RWPE1 (cell line): ENCODE measurements around the gene ATF7IP2.

ENCODE experiments used
- CTCF ChIA-PET: fragments of 350-600 bp; sonication (Branson Sonifier 250); formaldehyde crosslinking; extraction: SDS; loops from one replicate; lab custom pipeline; 2021; lab: Yijun Ruan, JAX
- POLR2A ChIA-PET: fragments of 400-600 bp; formaldehyde crosslinking; extraction: SDS; loops from one replicate; lab custom pipeline; 2020; ENCODE audit warnings: antibody characterized with exemption; ENCODE audit not compliant: low non-redundant PET; lab: Yijun Ruan, JAX
- DNase-seq: peaks from one replicate; pipeline ENCODE4 v3.0.0; 2012; ENCODE audit warnings: low spot score
- H3K27ac ChIP-seq: fragments of 450-650 bp; 2 replicates; pipeline ENCODE4 v1.5.1; 2017
- TF ChIP-seq, protein P1 (sequence below): fragments of 450-650 bp; conservative IDR thresholded peaks from 2 replicates; pipeline ENCODE4 v1.5.1; 2017; ENCODE audit warnings: low read depth, mild to moderate bottlenecking

The ATF7IP2 gene

DNA sequence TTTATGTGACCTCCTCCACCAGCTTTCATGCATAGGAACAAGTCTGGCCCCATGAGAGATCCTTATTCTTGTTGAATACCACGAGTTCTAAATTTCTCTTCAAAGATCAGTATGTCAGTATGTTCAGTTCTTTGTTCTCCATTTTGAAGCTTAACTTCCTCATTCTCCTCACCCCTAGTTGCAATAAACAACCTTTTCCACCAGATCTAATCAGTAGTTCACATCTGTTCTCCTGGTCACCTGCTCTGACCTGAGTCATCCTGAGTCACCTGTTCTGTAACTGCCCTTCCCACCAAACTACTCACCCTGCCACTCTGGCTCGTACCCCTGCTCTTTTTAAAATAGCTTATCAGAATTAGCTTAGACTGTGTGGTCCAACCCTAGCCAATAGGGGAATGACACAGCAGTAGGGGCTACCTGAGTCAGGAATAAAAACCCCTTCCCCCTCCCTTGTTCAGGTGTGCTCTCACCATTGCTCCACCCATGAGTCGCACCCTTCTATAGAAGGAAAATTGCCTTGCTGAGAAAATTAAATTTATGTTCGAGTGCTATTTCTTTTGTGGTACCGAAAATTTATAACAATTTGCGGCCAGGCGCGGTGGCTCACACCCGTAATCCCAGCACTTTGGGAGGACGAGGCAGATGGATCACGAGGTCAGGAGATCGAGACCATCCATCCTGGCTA, 100.0 kb downstream of the ATF7IP2 start:
- no peak for DNase-seq
- CTCF ChIA-PET: interaction anchor here (0.6 kb wide), 1 partner anchor 1825 kb away, joined by 3 read pairs; no protein-coding TSS in a partner anchor
- POLR2A ChIA-PET: no interaction called here
- H3K27ac ChIP-seq: no peak overlapping the region
- TF ChIP-seq, protein P1, sequence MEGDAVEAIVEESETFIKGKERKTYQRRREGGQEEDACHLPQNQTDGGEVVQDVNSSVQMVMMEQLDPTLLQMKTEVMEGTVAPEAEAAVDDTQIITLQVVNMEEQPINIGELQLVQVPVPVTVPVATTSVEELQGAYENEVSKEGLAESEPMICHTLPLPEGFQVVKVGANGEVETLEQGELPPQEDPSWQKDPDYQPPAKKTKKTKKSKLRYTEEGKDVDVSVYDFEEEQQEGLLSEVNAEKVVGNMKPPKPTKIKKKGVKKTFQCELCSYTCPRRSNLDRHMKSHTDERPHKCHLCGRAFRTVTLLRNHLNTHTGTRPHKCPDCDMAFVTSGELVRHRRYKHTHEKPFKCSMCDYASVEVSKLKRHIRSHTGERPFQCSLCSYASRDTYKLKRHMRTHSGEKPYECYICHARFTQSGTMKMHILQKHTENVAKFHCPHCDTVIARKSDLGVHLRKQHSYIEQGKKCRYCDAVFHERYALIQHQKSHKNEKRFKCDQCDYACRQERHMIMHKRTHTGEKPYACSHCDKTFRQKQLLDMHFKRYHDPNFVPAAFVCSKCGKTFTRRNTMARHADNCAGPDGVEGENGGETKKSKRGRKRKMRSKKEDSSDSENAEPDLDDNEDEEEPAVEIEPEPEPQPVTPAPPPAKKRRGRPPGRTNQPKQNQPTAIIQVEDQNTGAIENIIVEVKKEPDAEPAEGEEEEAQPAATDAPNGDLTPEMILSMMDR: no peak

DNA sequence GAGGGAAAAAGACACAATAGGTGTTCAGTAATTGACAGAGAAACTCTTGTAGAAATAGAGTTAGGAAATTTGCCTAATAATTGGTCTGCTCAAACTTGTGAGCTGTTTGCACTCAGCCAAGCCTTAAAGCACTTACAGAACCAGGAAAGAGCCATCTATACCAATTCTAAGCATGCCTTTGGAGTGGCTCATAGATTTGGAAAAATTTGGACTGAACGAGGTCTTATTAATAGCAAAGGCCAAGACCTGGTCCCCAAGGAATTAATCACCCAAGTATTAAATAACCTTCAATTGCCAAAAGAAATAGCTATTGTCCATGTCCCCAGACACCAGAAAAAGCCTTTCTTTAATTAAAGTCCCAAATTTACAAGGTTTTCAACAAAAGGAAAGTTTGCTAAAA, 104.3 kb downstream of the ATF7IP2 start:
- CTCF ChIA-PET: interaction anchor here (1.1 kb wide), 1 partner anchor 25 kb away, joined by 4 read pairs; no protein-coding TSS in a partner anchor
- POLR2A ChIA-PET: no interaction called here
- DNase-seq: no peak
- TF ChIP-seq, protein P1: no peak
- H3K27ac ChIP-seq: no peak overlapping the region

DNA sequence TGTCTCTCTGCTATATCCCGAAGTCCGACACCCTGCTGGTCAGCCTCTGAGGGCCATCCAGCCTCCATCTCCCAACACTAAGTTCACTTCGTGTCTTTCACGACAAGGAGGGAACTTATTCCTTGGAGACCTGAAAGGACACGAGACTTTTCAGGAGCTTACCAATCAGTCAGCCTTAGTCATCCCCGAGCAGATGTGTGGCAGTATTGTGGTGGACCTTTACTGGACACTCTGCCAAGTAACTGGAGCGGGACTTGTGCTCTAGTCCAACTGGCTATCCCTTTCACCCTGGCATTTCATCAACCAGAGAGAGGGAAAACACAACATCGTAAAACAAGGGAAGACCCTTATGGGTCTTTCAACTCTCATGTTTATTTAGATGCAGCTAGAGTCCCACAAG, 107.4 kb downstream of the ATF7IP2 start:
- ChIA-PET POLR2A (no interaction called here), CTCF (no interaction called here)

DNA sequence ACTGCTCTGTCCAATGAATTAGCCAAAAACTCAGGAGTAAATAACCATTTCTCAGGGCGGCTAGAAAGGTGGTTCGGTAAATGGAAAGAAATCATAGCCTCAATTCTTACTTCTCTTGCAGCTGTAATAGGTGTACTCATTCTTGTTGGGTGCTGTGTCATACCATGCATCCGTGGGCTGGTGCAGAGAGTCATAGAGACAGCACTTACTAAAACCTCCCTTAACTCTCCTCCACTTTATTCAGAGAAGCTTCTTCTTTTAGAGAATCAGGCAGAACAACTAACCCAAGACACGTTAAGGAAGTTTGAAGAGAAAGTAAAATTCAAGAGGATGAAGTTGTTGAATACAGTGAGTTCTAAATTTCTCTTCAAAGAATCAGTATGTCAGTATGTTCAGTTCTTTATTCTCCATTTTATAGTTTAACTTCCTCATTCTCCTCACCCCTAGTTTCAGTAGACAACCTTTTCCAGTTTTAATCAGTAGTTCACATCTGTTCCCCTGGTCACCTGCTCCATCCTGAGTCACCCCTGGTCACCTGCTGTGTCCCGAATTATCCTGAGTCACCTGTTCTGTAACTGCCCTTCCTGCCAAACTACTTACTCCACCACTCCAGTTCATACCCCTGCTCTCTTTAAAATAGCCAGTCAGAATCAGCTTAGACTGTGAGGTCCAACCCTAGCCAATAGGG, 108.6 kb downstream of the ATF7IP2 start:
- no peak for DNase-seq
- TF ChIP-seq, protein P1: no peak
- ChIA-PET CTCF (no interaction called here), POLR2A (no interaction called here)
- H3K27ac ChIP-seq: no peak overlapping the region

More for the DNA sequence above, 107.4 kb downstream of the ATF7IP2 start:
- H3K27ac ChIP-seq: no peak overlapping the region
- TF ChIP-seq, protein P1: no peak
- DNase-seq: no peak

DNA sequence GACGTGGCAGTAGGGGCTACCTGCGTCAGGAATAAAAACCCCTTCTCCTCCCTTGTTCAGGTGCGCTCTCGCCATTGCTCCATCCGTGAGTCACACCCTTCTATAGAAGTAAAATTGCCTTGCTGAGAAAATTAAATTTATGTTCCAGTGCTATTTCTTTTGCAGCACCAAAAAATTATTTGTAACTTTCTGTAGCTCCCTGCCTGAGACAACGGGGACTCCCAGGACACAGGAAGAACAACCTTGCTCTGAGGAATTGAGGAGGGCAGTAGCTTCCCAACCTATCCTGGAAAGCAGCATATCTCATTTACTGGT, 109.1 kb downstream of the ATF7IP2 start:
- no peak overlapping the region for H3K27ac ChIP-seq
- POLR2A ChIA-PET: no interaction called here
- TF ChIP-seq, protein P1: no peak
- CTCF ChIA-PET: no interaction called here
- DNase-seq: no peak

DNA sequence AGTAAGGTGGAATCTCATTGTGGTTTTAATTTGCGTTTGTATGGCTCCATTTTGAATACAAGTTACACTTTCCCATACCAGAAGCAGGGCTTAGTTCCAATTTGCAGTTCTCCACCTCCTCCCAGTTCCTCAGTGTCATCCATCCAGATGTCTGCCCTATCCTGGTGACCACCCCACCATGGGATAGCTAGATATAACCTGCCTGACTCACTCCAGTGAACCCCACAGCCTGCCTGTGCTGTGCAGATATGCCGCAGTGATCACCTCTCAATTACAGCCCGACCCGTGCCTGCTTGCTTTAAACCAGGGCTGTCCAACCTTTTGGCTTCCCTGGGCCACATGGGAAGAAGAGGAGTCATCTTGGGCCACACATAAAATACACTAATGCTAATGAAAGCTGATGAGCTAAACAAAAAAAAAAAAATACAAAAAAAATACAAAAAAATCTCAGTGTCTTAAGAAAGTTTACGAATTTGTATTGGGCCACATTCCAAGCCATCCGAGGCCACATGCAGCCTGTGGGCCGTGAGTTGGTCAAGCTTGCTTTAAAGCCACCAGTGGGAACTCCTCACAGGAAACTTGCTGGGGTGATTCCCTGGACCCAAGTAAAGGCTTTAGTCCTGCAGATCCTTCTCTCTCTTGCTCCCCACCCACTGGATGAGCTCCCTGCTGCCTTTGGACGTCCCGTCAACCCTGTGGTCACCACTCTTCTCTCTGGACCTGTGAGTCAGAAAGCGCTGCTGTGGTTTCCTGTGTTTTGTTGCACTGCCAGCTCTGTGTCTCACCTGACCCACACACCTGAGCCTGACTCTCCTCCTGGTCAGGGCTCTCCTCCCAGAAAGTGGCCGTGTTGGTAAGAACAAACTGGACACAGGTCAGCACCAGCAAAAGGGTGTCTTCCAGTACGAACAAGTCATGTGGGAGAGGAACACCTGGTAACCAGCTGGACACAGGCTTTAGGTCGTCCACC, 111.6 kb downstream of the ATF7IP2 start:
- DNase-seq: no peak
- TF ChIP-seq, protein P1: no peak
- H3K27ac ChIP-seq: no peak overlapping the region
- CTCF ChIA-PET: interaction anchor here (0.5 to 0.6 kb wide), 3 partner anchors 13 to 940 kb away, joined by 3 to 4 read pairs (median 4); no protein-coding TSS in a partner anchor
- POLR2A ChIA-PET: interaction anchor here (0.5 kb wide), 1 partner anchor 17 kb away, joined by 3 read pairs; no protein-coding TSS in a partner anchor
